ENCODE measurements around the gene SHISAL1.

SHISAL1 gene

GRCh38 chr22:44273175-44273574, 39.6 kb downstream of the SHISAL1 start:
- no peak overlapping the region for H3K4me3 ChIP-seq (replicated peaks; ENCODE audit: low read depth, low read length)
- no peak for DNase-seq (ENCODE audit: low read depth)
- no peak for TF ChIP-seq CTCF (IDR thresholded peaks at IDR 0.05; ENCODE audit: low read length, missing control alignments)

- no peak overlapping the region for H3K4me3 ChIP-seq (replicated peaks; ENCODE audit: low read depth, low read length)
- TF ChIP-seq CTCF (IDR thresholded peaks at IDR 0.05; ENCODE audit: low read length, missing control alignments) = no peak
- DNase-seq (ENCODE audit: low read depth) = no peak
Measured at GRCh38 chr22:44272401-44272771, 40.4 kb downstream of the SHISAL1 start.

GRCh38 chr22:44271732-44272400, 40.9 kb downstream of the SHISAL1 start:
- no peak for TF ChIP-seq CTCF (IDR thresholded peaks at IDR 0.05; ENCODE audit: low read length, missing control alignments)
- no peak for DNase-seq (ENCODE audit: low read depth)
- H3K4me3 ChIP-seq (replicated peaks; ENCODE audit: low read depth, low read length) = no peak overlapping the region

GRCh38 chr22:44271010-44271500, 41.7 kb downstream of the SHISAL1 start:
- H3K4me3 ChIP-seq (replicated peaks; ENCODE audit: low read depth, low read length) = no peak overlapping the region
- no peak for DNase-seq (ENCODE audit: low read depth)
- no peak for TF ChIP-seq CTCF (IDR thresholded peaks at IDR 0.05; ENCODE audit: low read length, missing control alignments)

GRCh38 chr22:44270556-44270880, 42.2 kb downstream of the SHISAL1 start:
- TF ChIP-seq CTCF (IDR thresholded peaks at IDR 0.05; ENCODE audit: low read length, missing control alignments) = no peak
- H3K4me3 ChIP-seq (replicated peaks; ENCODE audit: low read depth, low read length) = no peak overlapping the region
- DNase-seq (ENCODE audit: low read depth) = no peak

- H3K4me3 ChIP-seq (replicated peaks; ENCODE audit: low read depth, low read length) = no peak overlapping the region
- no peak for DNase-seq (ENCODE audit: low read depth)
- TF ChIP-seq CTCF (IDR thresholded peaks at IDR 0.05; ENCODE audit: low read length, missing control alignments) = no peak
Measured at GRCh38 chr22:44269757-44270555, 42.8 kb downstream of the SHISAL1 start.

All from fibroblast of pulmonary artery (primary cell).